22Rv1 (cell line): ENCODE results near the gene OR52B4.

Experiments used
- ZFX ChIP-seq: fragments of 450-650 bp; IDR thresholded peaks from 2 replicates; pipeline ENCODE4 v1.6.1; 2017; ENCODE audit warnings: antibody characterized with exemption, borderline replicate concordance
- TF ChIP-seq, protein P1 (sequence below): fragments of 450-650 bp; IDR thresholded peaks from 2 replicates; pipeline ENCODE4 v1.5.1; 2017; ENCODE audit warnings: mild to moderate bottlenecking

DNA sequence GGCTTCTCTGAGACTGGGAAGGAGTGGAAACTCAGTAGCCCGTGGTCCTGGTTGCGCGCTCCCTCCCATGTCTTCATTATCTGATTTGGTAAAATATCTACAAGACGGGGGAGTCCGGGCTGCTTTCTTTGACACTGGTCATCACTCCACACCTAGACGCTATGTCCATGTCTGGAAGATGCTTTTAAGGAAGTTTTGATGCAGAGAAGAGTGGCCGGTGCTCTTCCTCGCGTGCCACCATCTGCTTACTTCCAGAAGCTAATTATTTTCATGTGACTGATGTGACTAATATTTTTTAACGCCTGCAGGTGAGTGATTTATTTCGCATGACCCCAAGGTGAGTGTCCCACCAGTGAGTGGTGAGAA lies 25.7 kb upstream of the OR52B4 start:
- TF ChIP-seq, protein P1, sequence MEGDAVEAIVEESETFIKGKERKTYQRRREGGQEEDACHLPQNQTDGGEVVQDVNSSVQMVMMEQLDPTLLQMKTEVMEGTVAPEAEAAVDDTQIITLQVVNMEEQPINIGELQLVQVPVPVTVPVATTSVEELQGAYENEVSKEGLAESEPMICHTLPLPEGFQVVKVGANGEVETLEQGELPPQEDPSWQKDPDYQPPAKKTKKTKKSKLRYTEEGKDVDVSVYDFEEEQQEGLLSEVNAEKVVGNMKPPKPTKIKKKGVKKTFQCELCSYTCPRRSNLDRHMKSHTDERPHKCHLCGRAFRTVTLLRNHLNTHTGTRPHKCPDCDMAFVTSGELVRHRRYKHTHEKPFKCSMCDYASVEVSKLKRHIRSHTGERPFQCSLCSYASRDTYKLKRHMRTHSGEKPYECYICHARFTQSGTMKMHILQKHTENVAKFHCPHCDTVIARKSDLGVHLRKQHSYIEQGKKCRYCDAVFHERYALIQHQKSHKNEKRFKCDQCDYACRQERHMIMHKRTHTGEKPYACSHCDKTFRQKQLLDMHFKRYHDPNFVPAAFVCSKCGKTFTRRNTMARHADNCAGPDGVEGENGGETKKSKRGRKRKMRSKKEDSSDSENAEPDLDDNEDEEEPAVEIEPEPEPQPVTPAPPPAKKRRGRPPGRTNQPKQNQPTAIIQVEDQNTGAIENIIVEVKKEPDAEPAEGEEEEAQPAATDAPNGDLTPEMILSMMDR, result no peak
- no peak for TF ChIP-seq ZFX
